Prostate gland (tissue), 2 donors: Measurements from ENCODE around the gene AMIGO1. TPM values are rescaled to one million over a fixed set of nuclear protein-coding genes. Genes with fewer than 3 reads are reported as not detected.

ENCODE experiments used
- DNase-seq: peaks from one replicate; pipeline ENCODE4 v3.0.0-alpha.2; 2019; ENCODE audit warnings: low spot score
- H3K27ac ChIP-seq, 2 donors: fragments of 200-600 bp; sonication (generic); 2 replicates each; pipeline ENCODE4 v1.5.1; 2017 to 2019
- H3K27me3 ChIP-seq: fragments of 200-600 bp; sonication (generic); replicated peaks from 2 replicates; pipeline ENCODE4 v1.5.1; 2019; ENCODE audit not compliant: insufficient read depth
- H3K36me3 ChIP-seq, 2 donors: fragments of 200-600 bp; sonication (generic); 1 replicate in 1 of 2; 2 replicates in 1 of 2; pipeline versions ENCODE4 v1.5.1 to v1.8.1; 2017 to 2019
- H3K4me1 ChIP-seq: fragments of 200-600 bp; sonication (generic); replicated peaks from 2 replicates; pipeline ENCODE4 v1.5.1; 2019
- H3K4me3 ChIP-seq, 2 donors: fragments of 200-600 bp; sonication (generic); 2 replicates each; pipeline ENCODE4 v1.5.1; 2017 to 2019
- H3K9me3 ChIP-seq: fragments of 200-600 bp; sonication (generic); 2 replicates; pipeline ENCODE4 v1.5.1; 2017
- CTCF ChIP-seq, 4 experiments: fragments of 200-600 bp in 2 of 4; fragments of 450-650 bp in 2 of 4; sonication (generic) in 2 of 4; IDR thresholded peaks; 1 replicate in 3 of 4; 2 replicates in 1 of 4; pipeline ENCODE4 v1.5.1; 2016 to 2019; ENCODE audit warnings: antibody characterized with exemption in 4 of 4, mild to moderate bottlenecking in 2 of 4, moderate library complexity in 2 of 4
- POLR2A ChIP-seq: fragments of 450-650 bp; IDR thresholded peaks from one replicate; pipeline ENCODE4 v1.6.1; 2016; ENCODE audit warnings: antibody characterized with exemption, mild to moderate bottlenecking
- POLR2AphosphoS5 ChIP-seq: sonication (generic); formaldehyde crosslinking; IDR thresholded peaks from one replicate; pipeline ENCODE4 v1.6.1; 2017; ENCODE audit warnings: antibody characterized with exemption
- WGBS: methylation state at CpG from one replicate; pipeline ENCODE4 v1.1.5; 2018; 5-methylcytosine and 5-hydroxymethylcytosine counted together
- intact Hi-C: fragments of 100-400 bp; cut with DNase I; formaldehyde crosslinking; loops from one replicate; pipeline ENCODE4 v1.14.2; 2022
- total RNA-seq, 2 donors: library from RNA; depleted of rRNA; stranded (reverse); fragments of >200 nt; gene quantifications; one replicate each; pipeline ENCODE4 v1.1.0, GENCODE V29; 2016

Gene AMIGO1
- total RNA-seq, 2 donors from 2014 or later, result 9.5 to 13.2 TPM

GRCh38 chr1:109523706-109524105, 14.2 kb upstream of the AMIGO1 start:
- Histone ChIP-seq H3K4me3 (no peak overlapping the region), H3K4me1 (no peaks in the 10 kb centered on the region), H3K27me3 (no peaks in the 10 kb centered on the region), H3K36me3 (no peaks in the 10 kb centered on the region), H3K9me3 (no peaks in the 10 kb centered on the region), H3K27ac (no peak overlapping the region)
- intact Hi-C loops, result no loop called here
- DNase-seq, result no peak
- TF ChIP-seq POLR2A, result no peak
- no peak for TF ChIP-seq CTCF (IDR thresholded peaks at IDR 0.05)
- no peak for TF ChIP-seq POLR2AphosphoS5
- WGBS, result 90% methylated on average over 2 of the region's 2 CpGs

GRCh38 chr1:109522026-109522425, 12.5 kb upstream of the AMIGO1 start:
- TF ChIP-seq CTCF (IDR thresholded peaks at IDR 0.05) (no peak), POLR2AphosphoS5 (no peak), POLR2A (no peak)
- H3K36me3 ChIP-seq, result no peaks in the 10 kb centered on the region
- DNase-seq, result no peak
- H3K27me3 ChIP-seq, result no peaks in the 10 kb centered on the region
- H3K27ac ChIP-seq, result no peak overlapping the region
- H3K9me3 ChIP-seq, result no peaks in the 10 kb centered on the region
- H3K4me3 ChIP-seq, result no peak overlapping the region
- 95% methylated on average over 7 of the region's 7 CpGs for WGBS
- intact Hi-C loops, result no loop called here
- no peaks in the 10 kb centered on the region for H3K4me1 ChIP-seq

GRCh38 chr1:109521002-109521951, 11.8 kb upstream of the AMIGO1 start:
- WGBS, result 63% methylated on average over 14 of the region's 14 CpGs
- Histone ChIP-seq H3K9me3 (no peaks in the 10 kb centered on the region), H3K27me3 (no peaks in the 10 kb centered on the region), H3K36me3 (no peaks in the 10 kb centered on the region), H3K4me3 (no peak overlapping the region), H3K27ac (no peak overlapping the region), H3K4me1 (no peaks in the 10 kb centered on the region)
- intact Hi-C loops, result no loop called here
- no peak for DNase-seq
- TF ChIP-seq POLR2AphosphoS5 (no peak), CTCF (IDR thresholded peaks at IDR 0.05) (no peak), POLR2A (no peak)

- H3K4me1 ChIP-seq, result no peaks in the 10 kb centered on the region
Observed at GRCh38 chr1:109517337-109517736, 7.8 kb upstream of the AMIGO1 start.

More at GRCh38 chr1:109517337-109517736, 7.8 kb upstream of the AMIGO1 start:
- DNase-seq, result no peak
- WGBS, result 88% methylated on average over 5 of the region's 5 CpGs
- Histone ChIP-seq H3K36me3 (no peaks in the 10 kb centered on the region), H3K27me3 (no peaks in the 10 kb centered on the region), H3K4me3 (no peak overlapping the region), H3K9me3 (no peaks in the 10 kb centered on the region), H3K27ac (no peak overlapping the region)
- TF ChIP-seq POLR2AphosphoS5, result no peak
- TF ChIP-seq POLR2A, result no peak
- TF ChIP-seq CTCF (IDR thresholded peaks at IDR 0.05), result no peak
- intact Hi-C loops, result no loop called here
